Upper lobe of left lung (tissue), 6 donors: ENCODE data around the gene SNED1. TPM values are rescaled to one million over a fixed set of nuclear protein-coding genes. Genes with fewer than 3 reads are reported as not detected.

Source experiments
- ATAC-seq, 2 donors: fragments of 200-7000 bp; cut with Tn5 transposase; one replicate each; pipeline ENCODE4 v1.9.1; 2022; ENCODE audit warnings: mild to moderate bottlenecking in 2 of 2, moderate library complexity in 2 of 2; ENCODE audit not compliant: low FRiP score in 2 of 2
- DNase-seq, 2 donors: peaks; one replicate each; pipeline ENCODE4 v3.0.0-alpha.2; 2019 to 2020
- H3K27ac ChIP-seq, 4 donors: fragments of 200-600 bp; sonication (generic); one replicate each; pipeline ENCODE4 v1.5.1; 2016 to 2019
- H3K27me3 ChIP-seq, 4 donors: fragments of 200-600 bp; sonication (generic); one replicate each; pipeline ENCODE4 v1.5.1; 2017 to 2019
- H3K36me3 ChIP-seq, 4 donors: fragments of 200-600 bp; sonication (generic); one replicate each; pipeline ENCODE4 v1.5.1; 2016 to 2019
- H3K4me1 ChIP-seq, 4 donors: fragments of 200-600 bp; sonication (generic); one replicate each; pipeline ENCODE4 v1.5.1; 2018 to 2019
- H3K4me3 ChIP-seq, 4 donors: fragments of 200-600 bp; sonication (generic); one replicate each; pipeline ENCODE4 v1.5.1; 2017 to 2019; ENCODE audit warnings: mild to moderate bottlenecking in 2 of 4, moderate library complexity in 1 of 4
- H3K9me3 ChIP-seq, 4 donors: fragments of 200-600 bp; sonication (generic); one replicate each; pipeline ENCODE4 v1.5.1; 2018 to 2019
- CTCF ChIP-seq, 6 experiments: fragments of 450-650 bp in 4 of 6; fragments of 200-600 bp in 2 of 6; sonication (generic) in 2 of 6; IDR thresholded peaks; one replicate each; pipeline ENCODE4 v1.5.1; 2016 to 2019; ENCODE audit warnings: antibody characterized with exemption in 6 of 6
- EP300 ChIP-seq, 4 donors: sonication (generic); formaldehyde crosslinking; IDR thresholded peaks; one replicate each; pipeline ENCODE4 v1.5.1; 2017; ENCODE audit warnings: antibody characterized with exemption in 4 of 4, control low read depth in 2 of 4
- POLR2A ChIP-seq, 4 donors: fragments of 450-650 bp; IDR thresholded peaks; one replicate each; pipeline ENCODE4 v1.5.1; 2016 to 2017; ENCODE audit warnings: antibody characterized with exemption in 4 of 4, mild to moderate bottlenecking in 2 of 4
- POLR2AphosphoS5 ChIP-seq, 2 donors: sonication (generic); formaldehyde crosslinking; IDR thresholded peaks; one replicate each; pipeline ENCODE4 v1.5.1; 2017; ENCODE audit warnings: antibody characterized with exemption in 2 of 2
- WGBS, 2 donors: methylation state at CpG; one replicate each; pipeline ENCODE4 v1.1.5; 2017 to 2018; 5-methylcytosine and 5-hydroxymethylcytosine counted together
- total RNA-seq, 6 donors: library from RNA; depleted of rRNA in 4 of 6; stranded (reverse); fragments of >200 nt in 4 of 6; gene quantifications; one replicate each; pipeline versions ENCODE4 v1.1.0 to v1.2.1, GENCODE V29; 2016 to 2021
- donor health status: DM: no; HTN: no; CAD: no; lungs with moderate emphysema.
- donor health status: DM: no; HTN: yes; CAD: no; lungs with severe emphysema.

SNED1 gene
- total RNA-seq, 6 donors from 2014 or later: 26.0 to 189 (median 38.9) TPM

- Histone ChIP-seq H3K4me1 (no peaks in the 10 kb centered on the region), H3K27me3 (no peaks in the 10 kb centered on the region), H3K9me3 (no peaks in the 10 kb centered on the region), H3K36me3 (peaks cover 0 to 19% (median 9%) of the 10 kb centered on the region in 4 donors), H3K4me3 (no peak overlapping the region), H3K27ac (no peak overlapping the region)
- ATAC-seq (peak in 1 of 2 donors; percentile 2), DNase-seq (no peak)
- WGBS, 2 donors: 87 to 89% methylated on average over 9 of the region's 9 CpGs
- TF ChIP-seq POLR2A (IDR thresholded peaks at IDR 0.05) (no peak), POLR2AphosphoS5 (IDR thresholded peaks at IDR 0.05) (no peak), CTCF (IDR thresholded peaks at IDR 0.05) (no peak), EP300 (IDR thresholded peaks at IDR 0.05) (no peak)
These were observed 137.3 kb downstream of the SNED1 start for GRCh38 chr2:241135737-241136136.

GRCh38 chr2:241136191-241136590 lies 137.8 kb downstream of the SNED1 start:
- 95 to 98% methylated on average over 8 of the region's 8 CpGs for WGBS, 2 donors
- Histone ChIP-seq H3K36me3 (peaks cover 0 to 19% (median 9%) of the 10 kb centered on the region in 4 donors), H3K4me3 (no peak overlapping the region), H3K27me3 (no peaks in the 10 kb centered on the region), H3K4me1 (no peaks in the 10 kb centered on the region), H3K9me3 (no peaks in the 10 kb centered on the region), H3K27ac (no peak overlapping the region)
- TF ChIP-seq POLR2AphosphoS5 (IDR thresholded peaks at IDR 0.05) (no peak), CTCF (IDR thresholded peaks at IDR 0.05) (no peak), EP300 (IDR thresholded peaks at IDR 0.05) (no peak), POLR2A (IDR thresholded peaks at IDR 0.05) (no peak)
- no peak for ATAC-seq
- DNase-seq: no peak

GRCh38 chr2:241136661-241137260 lies 138.3 kb downstream of the SNED1 start:
- no peaks in the 10 kb centered on the region for H3K9me3 ChIP-seq
- WGBS, 2 donors: 96 to 97% methylated on average over 19 to 23 of the region's 25 CpGs
- no peak for TF ChIP-seq POLR2AphosphoS5 (IDR thresholded peaks at IDR 0.05)
- no peak for TF ChIP-seq POLR2A (IDR thresholded peaks at IDR 0.05)
- no peak for TF ChIP-seq CTCF (IDR thresholded peaks at IDR 0.05)
- no peak for TF ChIP-seq EP300 (IDR thresholded peaks at IDR 0.05)
- H3K4me1 ChIP-seq: no peaks in the 10 kb centered on the region
- H3K27ac ChIP-seq: no peak overlapping the region
- DNase-seq (peak in 1 of 2 donors; percentile 52), ATAC-seq (no peak)
- peaks cover 0 to 19% (median 9%) of the 10 kb centered on the region in 4 donors for H3K36me3 ChIP-seq
- H3K4me3 ChIP-seq: no peak overlapping the region
- no peaks in the 10 kb centered on the region for H3K27me3 ChIP-seq

- ATAC-seq: peak in 1 of 2 donors; percentile 7
- Histone ChIP-seq H3K27me3 (no peaks in the 10 kb centered on the region), H3K9me3 (no peaks in the 10 kb centered on the region), H3K36me3 (peaks cover 0 to 19% (median 9%) of the 10 kb centered on the region in 4 donors), H3K4me3 (no peak overlapping the region), H3K27ac (no peak overlapping the region), H3K4me1 (no peaks in the 10 kb centered on the region)
- no peak for DNase-seq
- WGBS, 2 donors: 95 to 97% methylated on average over 14 to 24 of the region's 24 CpGs
- no peak for TF ChIP-seq CTCF (IDR thresholded peaks at IDR 0.05)
- TF ChIP-seq EP300 (IDR thresholded peaks at IDR 0.05): no peak
- TF ChIP-seq POLR2A (IDR thresholded peaks at IDR 0.05): no peak
- TF ChIP-seq POLR2AphosphoS5 (IDR thresholded peaks at IDR 0.05): no peak
These were observed 139.1 kb downstream of the SNED1 start for GRCh38 chr2:241137276-241138190.
